ENCODE measurements around the gene SELP.
"Not testable (repeated sequence)": the region's sequence is repeated elsewhere in the genome, so short reads cannot be mapped to it uniquely, and the experiment has no call there.

SELP gene
- 0 to 0.36 (median 0.06) reads per million in 18 experiments for total RNA-seq

DNA sequence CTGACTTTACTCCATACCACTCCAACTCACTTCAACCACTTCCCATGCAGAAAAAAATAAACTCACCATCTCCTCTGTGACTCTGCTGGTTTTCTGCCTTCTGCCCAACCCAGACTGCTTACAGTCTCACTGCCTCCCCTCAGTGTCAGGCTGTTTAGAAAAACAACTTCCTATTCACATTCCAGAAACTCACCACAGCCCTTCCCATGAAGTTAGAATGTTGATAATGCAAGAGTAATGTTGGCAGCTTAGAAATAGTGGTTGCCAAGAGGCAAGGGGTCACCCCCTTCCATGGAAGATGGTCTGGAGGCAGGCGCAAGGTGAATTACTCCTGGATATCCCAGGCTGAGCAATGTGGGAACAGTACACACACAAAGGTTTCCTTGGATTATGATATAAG, at the start of gene SELP:
SELP (minus strand) TSS at position 119 of the 400 bp plus-strand sequence; CDS start at position 69, 50 bp downstream.
- DNase-seq = no peak

DNA sequence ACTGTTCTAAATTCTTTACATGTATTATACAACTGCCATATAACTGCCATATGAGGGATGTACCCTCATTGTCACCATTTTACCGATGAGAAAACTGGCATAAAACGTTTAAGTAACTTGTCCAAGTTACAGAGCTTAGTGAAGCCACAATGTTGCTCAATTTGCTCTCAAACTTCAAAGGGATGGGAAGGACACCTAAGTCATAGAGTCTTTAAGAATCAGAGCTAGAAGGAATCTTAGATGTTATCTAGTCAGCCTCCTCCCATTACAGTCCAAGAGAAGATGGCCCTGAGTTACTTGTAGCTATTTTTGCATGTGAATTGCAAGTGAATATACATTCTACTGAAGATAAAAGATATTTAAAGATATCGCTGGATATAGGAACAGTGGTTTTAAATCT, 49.8 kb upstream of the SELP start:
- no peak for DNase-seq

DNA sequence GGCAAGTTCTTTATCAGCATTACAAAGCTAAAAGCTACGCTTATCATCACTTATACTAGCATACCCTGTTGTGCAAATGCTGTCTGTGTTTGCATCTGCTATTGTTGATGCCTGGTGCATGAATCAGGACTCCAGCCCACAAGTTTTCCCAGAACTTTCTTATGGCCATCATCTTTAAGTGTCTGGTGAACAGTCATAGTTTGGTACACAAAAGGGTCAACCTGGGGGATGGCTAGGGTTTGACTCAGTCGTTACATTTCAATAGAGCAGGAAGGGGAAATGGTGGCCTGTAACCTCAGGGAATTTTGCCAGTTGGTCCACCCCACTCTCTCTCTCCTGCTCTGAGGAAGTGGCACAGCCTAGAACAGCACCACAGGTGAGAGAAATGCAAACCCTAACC, 46.1 kb upstream of the SELP start:
- DNase-seq = no peak

DNA sequence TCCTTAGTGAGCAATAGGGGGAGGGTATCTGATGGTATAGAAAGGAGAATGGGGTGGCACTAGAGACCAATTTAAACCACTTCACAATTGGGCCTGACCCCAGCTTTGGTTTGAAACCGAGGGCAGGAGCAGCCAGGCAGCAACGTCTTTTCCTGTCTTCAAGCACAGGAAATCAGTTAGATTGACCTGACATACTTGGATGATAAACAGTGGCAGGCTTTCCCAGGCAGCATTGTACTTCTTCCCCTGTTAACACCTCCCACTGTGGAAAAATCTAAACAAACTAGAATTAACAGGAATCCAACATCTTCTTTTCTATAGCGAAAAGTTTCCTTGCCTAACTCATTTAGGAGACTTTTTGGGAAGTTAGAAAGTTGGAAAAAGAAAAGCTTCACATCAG, 40.9 kb upstream of the SELP start:
- DNase-seq = no peak

DNA sequence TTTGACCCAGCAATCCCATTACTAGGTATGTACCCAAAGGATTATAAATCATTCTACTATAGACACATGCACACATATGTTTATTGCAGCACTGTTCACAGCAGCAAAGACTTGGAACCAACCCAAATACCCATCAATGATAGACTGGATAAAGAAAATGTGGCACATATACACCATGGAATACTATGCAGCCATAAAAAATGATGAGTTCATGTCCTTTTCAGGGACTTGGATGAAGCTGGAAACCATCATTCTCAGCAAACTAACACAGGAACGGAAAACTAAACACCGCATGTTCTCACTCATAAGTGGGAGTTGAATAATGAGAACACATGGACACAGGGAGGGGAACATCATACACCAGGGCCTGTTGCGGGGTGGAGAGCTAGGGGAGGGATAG, 40.3 kb upstream of the SELP start:
- not testable (repeated sequence) for DNase-seq

DNA sequence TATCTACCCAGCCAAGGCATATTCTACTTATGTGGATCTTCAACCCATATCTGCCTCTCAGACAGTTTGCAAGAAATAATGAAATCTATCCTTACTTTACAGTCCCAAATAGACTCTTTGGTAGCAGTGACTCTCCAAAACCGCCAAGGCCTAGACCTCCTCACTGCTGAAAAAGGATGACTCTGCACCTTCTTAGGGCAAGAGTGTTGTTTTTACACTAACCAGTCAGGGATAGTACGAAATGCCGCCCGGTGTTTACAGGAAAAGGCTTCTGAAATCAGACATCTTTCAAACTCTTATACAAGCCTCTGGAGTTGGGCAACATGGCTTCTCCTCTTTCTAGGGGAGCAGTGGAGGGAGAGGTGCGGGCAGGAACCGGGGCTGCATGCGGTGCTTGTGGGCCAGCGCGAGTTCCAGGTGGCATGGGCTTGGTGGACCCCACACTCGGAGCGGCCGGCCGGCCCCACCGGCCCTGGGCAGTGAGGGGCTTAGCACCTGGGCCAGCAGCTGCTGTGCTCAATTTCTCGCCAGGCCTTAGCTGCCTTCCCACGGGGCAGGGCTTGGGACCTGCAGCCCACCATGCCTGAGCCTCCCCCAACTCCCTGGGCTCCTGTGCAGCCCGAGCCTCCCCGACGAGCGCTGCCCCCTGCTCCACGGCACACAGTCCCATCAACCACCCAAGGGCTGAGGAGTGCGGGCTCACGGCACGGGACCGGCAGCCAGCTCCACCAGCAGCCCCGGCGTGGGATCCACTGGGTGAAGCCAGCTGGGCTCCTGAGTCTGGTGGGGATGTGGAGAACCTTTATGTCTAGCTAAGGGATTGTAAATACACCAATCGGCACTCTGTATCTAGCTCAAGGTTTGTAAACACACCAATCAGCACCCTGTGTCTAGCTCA, 38.0 kb upstream of the SELP start:
- not testable (repeated sequence) for DNase-seq

DNA sequence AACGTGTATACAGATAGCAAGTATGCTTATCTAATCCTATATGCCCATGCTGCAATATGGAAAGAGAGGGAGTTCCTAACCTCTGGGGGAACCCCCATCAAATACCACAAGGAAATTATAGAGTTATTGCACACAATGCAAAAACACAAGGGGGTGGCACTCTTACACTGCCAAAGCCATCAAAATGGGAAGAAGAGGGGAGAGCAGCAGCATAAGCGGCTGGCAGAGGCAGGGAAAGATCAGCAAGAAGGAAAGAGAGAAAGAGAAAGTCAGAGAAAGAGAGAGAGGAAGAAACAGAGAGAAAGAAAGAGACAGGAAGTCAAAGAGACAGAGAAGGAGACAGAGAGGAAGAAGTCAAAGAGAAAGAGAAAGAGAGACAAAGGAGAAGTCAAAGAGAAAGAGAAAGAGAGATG, 37.3 kb upstream of the SELP start:
- peak in 1 of 2 donors; percentile 7 for DNase-seq

DNA sequence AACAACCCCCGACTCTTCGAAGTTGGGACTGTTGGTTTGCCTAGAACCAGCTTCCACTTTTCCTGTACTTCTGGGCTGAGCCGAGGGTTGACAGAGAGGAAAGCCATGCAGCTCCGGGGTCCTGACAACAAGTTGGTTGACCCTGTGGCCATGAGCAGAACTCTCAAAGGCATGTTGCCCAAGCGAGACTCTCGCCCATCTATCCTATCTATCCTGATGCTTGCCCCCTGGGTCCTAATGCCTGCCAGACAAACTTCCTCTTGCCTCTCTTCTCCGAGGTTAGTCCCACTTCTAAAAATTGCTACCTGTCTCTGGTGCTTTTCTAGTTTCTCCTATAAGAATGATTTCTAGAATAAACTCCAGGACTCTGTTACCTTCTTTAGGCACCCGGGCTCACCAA, 32.8 kb upstream of the SELP start:
- not testable (repeated sequence) for DNase-seq

DNA sequence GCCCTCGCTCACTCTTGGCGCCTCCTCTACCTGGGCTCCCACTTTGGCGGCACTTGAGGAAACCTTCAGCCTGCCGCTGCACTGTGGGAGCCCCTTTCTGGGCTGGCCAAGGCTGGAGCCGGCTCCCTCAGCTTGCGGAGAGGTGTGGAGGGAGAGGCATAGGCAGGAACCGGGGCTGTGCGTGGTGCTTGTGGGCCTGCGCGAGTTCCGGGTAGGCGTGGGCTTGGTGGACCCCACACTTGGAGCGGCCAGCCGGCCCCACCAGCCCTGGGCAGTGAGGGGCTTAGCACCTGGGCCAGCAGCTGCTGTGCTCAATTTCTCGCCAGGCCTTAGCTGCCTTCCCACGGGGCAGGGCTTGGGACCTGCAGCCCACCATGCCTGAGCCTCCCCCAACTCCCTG, 31.1 kb upstream of the SELP start:
- DNase-seq = not testable (repeated sequence)

DNA sequence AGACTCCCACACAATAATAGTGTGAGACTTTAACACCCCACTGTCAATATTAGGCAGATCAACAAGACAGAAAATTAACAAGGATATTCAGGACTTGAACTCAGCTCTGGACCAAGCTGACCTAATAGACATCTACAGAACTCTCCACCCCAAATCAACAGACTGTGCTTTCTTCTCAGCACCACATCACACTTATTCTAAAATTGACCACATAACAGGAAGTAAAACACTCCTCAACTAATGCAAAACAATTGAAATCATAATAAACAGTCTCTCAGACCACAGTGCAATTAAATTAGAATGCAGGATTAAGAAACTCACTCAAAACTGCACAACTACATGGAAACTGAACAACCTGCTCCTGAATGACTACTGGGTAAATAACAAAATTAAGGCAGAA, 28.9 kb upstream of the SELP start:
- not testable (repeated sequence) for DNase-seq

DNA sequence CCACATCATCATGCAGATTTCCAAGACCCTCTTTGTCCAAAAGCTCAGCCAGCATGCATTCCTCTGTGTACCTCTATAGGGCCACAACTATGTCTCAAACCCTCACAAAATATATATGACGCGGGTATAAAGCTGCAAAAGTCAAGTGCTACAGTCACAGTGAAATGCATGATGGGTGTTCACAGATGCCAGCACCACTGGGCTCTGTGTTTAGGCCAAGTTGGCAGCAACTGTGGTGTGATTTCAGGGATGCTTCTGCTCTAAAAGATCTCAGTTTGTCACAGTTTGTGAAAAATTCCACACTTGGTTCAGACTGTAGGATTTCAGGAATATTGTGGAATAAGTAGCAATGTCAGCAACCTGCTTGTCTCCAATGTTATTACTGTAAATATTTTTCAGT, 23.9 kb upstream of the SELP start:
- no peak for DNase-seq

DNA sequence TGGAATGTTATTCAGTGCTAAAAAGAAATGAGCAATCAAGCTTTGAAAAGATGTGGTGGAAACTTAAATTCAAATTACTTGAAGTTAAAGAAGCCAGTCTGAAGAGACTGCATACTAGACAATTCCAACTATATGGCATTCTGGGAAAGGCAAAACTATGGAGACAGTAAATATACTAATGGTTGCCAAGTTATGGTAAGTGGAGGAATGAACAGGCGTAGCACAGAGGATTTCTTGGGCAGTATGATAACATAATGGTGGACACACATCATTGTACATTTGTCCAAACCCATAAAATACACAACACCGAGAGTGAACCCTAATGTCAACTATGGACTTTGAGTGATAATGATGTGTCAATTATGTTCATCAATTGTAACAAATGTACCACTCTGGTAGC, 21.1 kb upstream of the SELP start:
- DNase-seq = no peak

DNA sequence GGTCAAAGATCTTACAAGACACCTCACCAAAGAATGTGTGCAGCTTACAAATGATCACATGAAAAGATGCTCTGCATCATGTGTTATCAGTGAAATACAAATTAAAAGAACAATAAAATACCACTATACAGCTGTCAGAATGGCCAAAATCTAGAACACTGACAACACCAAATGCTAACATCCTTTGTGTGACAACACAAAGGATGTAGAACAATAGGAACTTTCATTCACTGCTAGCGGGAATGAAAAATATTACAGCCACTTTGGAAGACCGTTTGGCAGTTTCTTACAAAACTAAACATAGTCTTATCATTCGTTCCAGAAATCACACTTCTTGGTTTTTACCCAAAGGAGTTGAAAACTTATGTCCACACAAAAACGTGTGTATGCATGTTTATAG, 20.6 kb upstream of the SELP start:
- DNase-seq = no peak

DNA sequence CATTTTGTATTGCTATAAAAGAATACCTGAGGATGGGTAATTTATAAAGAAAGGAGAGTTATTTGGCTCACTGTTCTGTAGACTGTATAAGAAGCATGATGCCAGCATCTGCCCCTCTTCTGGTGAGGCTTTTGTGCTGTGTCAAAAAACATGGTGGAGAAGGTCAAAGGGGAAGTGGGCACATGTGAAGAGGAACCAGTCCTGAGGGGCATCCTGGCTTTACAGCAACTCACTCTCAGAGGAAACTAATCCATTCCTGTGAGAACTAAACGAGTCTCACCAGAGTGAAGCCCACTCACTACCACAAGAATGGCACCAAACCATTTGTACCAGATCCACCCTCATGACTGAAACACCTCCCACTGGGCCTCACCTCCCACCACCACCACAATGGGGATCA, 18.8 kb upstream of the SELP start:
- no peak for DNase-seq

DNA sequence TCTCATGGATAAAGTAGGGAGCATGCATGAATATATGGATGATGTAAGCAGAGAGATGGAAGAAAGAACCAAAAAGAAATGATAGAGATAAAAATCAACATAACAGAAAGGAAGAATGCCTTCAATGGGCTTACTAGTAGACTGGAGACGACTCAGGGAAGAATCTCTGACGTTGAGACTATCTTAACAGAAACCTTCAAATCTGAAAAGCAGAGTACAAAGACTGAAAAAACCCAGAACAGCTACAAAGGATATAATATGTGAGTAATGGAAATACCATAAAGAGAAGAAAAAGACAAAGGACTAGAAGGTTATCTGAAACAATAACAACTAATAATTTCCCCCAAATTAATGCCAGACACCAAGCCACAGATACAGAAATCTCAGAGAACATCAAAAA, 18.3 kb upstream of the SELP start:
- DNase-seq = no peak

DNA sequence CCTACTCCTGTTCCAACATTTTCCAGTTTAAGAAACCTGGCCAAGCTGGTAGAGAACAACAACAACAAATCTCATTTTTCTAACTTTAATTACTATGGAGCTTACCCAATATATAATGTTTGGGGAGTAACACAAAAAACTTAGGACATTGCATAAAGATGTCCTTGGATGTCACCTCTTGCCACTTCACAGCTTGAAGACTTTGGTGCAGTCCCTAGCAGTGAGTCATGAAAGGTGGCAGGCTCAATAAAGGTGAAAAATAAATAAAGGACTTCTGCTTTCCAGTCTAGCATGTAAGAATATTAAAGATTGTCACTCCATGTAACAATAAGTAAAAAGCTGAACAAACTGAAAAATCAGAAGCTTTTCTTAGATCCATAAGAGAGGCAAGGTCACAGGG, 17.6 kb upstream of the SELP start:
- DNase-seq = no peak

DNA sequence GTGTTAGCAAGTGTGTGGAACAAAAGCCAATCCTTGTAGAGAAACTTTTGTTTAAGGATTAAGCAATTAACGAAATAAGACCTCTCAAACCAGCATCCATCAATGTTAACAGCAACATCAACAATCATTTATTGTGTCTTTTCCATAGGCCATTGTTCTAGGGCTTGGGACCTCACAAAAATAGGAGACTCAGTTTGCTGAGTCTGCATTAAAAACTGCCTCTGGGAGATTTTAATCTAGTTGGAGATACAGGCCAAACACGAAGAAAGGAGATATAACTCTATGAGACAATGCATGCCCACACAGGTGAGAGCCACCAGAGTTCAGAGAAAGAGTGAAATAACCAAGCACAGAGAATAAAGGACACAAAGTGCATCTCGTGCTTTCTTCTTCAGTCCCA, 14.4 kb upstream of the SELP start:
- no peak for DNase-seq

DNA sequence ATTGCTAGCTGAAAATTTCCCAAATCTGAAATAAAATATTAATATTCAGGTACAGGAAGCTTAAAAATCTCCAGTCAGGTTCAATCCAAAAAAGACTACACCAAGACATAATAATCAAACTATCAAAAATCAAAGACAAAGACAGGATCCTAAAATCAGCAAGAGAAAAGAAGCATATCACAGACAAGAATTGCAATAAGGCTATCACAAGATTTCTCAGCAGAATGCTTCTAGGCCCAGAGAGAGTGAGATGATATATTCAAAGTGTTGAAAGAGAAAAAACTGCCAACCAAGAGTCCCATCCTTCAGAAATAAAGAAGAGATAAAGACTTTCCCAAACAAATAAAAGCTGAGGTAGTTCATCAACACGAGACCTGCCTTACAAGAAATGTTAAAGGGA, 5.0 kb upstream of the SELP start:
- DNase-seq = no peak

DNA sequence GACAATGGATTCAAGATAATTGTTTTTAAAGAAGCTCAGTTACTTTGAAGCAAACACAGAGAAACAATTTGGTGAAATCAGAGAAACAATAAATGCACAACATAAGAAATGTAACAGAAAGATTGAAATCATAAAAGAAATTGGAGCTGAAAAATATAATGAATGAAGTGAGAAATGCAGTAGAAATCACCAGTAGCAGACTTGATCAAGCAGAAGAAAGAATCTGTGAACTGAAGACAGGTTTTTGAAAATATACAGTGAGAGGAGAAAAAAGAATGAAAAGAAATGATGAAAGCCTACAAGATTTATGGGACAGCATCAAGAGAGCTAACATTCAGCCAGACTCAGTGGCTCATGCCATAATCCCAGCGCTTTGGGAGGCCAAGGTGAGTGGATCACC, 4.2 kb upstream of the SELP start:
- DNase-seq = no peak

DNA sequence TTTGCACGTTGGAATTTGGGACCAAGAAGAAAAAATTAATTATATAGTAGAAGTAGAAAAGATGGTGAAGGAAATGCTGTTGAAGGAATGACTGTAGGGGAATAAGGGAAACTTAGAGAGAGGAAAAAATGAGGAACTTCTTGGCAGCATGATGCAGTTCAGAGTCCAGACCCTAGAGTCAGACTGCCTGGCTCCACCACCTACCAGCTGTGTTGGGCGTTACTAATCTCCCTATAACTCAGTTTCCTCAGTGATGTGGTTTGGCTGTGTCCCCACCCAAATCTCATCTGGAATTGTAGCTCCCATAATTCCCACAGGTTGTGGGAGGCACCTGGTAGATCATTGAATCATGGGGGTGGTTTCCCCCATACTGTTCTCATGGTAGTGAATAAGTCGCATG, 1.3 kb upstream of the SELP start:
- no peak for DNase-seq

DNA sequence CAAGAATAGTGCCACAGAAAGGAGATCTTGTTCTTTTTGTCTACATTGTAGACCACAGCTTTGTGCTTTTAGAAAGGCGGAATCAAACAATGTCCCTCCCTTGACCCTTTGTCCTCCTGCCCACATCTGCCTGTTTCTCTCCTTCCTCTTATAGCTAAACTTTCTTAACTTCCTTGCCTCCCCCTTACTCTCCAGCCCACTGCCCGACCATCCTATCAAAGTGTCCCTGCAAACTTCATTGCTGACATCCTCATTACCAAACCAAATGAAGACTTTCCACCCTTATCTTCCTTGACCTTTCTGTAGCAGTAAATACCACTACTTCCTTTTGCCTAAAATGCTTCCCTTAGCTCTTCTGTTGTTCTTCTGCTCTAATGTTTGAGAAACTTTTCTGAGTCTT, 5.0 kb downstream of the SELP start:
- DNase-seq = peak; percentile 45 to 63

DNA sequence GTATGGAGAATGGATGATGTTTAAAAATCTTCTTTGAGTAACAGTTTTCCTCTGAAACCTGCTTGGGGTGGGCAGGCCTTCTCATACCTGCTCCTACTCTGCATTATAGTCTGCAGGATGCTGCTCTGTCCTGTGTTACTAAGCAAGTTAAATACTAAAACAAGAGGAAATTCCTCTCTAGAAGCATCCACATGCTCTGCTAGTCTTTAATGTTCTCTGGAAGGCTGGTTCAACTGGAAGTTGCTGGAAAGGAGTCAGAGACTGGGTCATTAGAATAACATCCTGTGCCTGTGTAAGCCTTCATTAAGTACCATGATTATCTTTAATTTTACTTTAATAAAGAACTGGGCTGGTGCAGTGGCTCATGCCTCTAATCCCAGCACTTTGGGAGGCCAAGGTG, 5.8 kb downstream of the SELP start:
- no peak for DNase-seq

DNA sequence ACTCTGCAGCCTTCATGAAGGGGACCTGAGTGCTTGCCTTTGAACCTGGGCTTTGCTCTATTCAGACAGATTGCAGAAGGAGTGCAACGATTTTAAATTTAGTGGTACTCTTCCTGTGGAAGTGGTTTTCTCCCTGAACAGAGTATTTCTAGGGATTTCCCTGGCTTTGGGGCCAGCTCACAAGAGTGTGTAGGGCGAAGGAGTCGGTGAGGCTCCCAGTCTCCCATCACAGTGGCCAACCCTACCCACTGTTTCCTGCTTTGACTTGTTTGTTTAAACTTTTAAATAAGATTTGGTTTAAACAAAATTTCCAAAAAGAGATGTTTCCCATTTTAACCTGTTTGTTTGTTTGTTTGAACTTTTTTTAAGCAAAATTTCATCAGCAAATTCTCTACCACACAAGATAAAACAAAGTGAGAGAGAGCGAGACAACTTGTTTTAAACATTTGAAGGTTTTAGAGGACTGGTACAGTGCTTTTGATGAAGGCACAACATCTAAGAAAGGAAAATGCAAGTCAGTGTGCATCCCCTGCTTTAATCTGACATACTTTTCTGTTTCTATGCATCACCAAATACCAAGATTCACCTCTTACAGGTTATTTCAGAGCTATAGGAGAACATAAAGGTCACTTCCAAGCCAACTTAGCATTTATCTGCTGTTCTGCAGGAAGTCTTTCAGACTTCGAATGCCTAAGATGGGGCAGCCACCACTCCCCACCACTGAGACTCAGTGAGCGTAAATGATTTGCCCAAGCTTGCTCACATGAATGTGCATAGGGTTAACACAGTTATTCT, 6.6 kb downstream of the SELP start:
- DNase-seq = no peak

DNA sequence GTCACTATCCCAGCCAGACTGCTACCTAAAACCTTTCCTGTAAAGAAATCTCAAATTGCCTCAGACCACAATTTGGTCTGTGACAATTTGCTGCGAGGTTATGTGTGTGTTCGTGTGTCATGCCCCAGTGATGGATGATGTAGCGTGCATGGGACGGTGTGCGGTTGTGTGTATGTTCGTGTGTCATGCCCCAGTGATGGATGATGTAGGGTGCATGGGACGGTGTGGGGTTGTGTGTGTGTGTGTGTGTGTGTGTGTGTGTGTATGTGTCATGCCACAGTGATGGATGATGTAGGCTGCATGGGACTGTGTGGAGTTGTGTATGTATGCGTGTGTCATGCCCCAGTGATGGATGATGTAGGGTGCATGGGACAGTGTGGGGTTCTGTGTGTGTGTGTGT, 9.4 kb downstream of the SELP start:
- no peak for DNase-seq

Data from inflammatory macrophage (primary cell).